CD4-positive, alpha-beta T cell (primary cell): ENCODE data around the gene PIKFYVE. TPM values are rescaled to one million over a fixed set of nuclear protein-coding genes. Genes with fewer than 3 reads are reported as not detected.

Experiments
- ATAC-seq: fragments of 200-7000 bp; cut with Tn5 transposase; one replicate; pipeline ENCODE4 v1.10.0; 2022; ENCODE audit warnings: mild to moderate bottlenecking; ENCODE audit not compliant: poor library complexity
- CTCF ChIA-PET: fragments of 350-600 bp; sonication (Branson Sonifier 250); formaldehyde crosslinking; loops from one replicate; lab custom pipeline; 2021; ENCODE audit warnings: antibody characterized with exemption, inconsistent platforms; lab: Charles Lee
- POLR2A ChIA-PET: fragments of 350-600 bp; sonication (Branson Sonifier 250); formaldehyde crosslinking; loops from one replicate; lab custom pipeline; 2021; ENCODE audit warnings: antibody characterized with exemption, inconsistent platforms; lab: Charles Lee
- DNase-seq, 14 experiments: peaks; one replicate each; pipeline ENCODE4 v3.0.0-alpha.2; 2013 to 2020; ENCODE audit warnings: mixed read lengths in 2 of 14
- H3K27ac ChIP-seq, 2 donors: one replicate each; pipeline versions ENCODE4 v1.5.1 to v1.7.0; 2013; ENCODE audit warnings: low read length in 2 of 2, low read depth in 1 of 2, mild to moderate bottlenecking in 1 of 2
- H3K27me3 ChIP-seq, 2 experiments: 1 replicate in 1 of 2; 2 replicates in 1 of 2; pipeline versions ENCODE4 v1.6.1 to v1.7.0; 2013; ENCODE audit warnings: low read length in 2 of 2, control low read depth in 1 of 2, mild to moderate bottlenecking in 1 of 2, moderate library complexity in 1 of 2; ENCODE audit not compliant: insufficient read depth in 2 of 2, control insufficient read depth in 1 of 2
- H3K36me3 ChIP-seq: one replicate; pipeline ENCODE4 v1.6.1; 2013; ENCODE audit warnings: low read length, control low read depth; ENCODE audit not compliant: insufficient read depth
- H3K4me1 ChIP-seq: one replicate; pipeline ENCODE4 v1.6.1; 2013; ENCODE audit warnings: low read length, control low read depth; ENCODE audit not compliant: insufficient read depth
- H3K4me3 ChIP-seq: one replicate; pipeline ENCODE4 v1.5.1; 2013; ENCODE audit warnings: mild to moderate bottlenecking, low read length, moderate library complexity
- H3K9me3 ChIP-seq, 2 experiments: 1 replicate in 1 of 2; 2 replicates in 1 of 2; pipeline versions ENCODE4 v1.6.1 to v1.7.0; 2013; ENCODE audit warnings: low read length in 2 of 2, mild to moderate bottlenecking in 2 of 2, control low read depth in 1 of 2, moderate library complexity in 1 of 2; ENCODE audit not compliant: control insufficient read depth in 1 of 2, insufficient read depth in 1 of 2
- H3K27ac Mint-ChIP-seq: one replicate; pipeline ENCODE4 v1.8.0; 2020; ENCODE audit warnings: mixed read lengths
- H3K27me3 Mint-ChIP-seq: one replicate; pipeline ENCODE4 v1.8.0; 2021; ENCODE audit warnings: mixed read lengths
- H3K36me3 Mint-ChIP-seq: one replicate; pipeline ENCODE4 v1.8.0; 2021; ENCODE audit warnings: low read depth, mixed read lengths
- H3K4me1 Mint-ChIP-seq: one replicate; pipeline ENCODE4 v1.8.0; 2021; ENCODE audit warnings: low read depth, mixed read lengths
- H3K4me3 Mint-ChIP-seq: one replicate; pipeline ENCODE4 v1.8.0; 2020; ENCODE audit warnings: mild to moderate bottlenecking, mixed read lengths
- H3K9me3 Mint-ChIP-seq: one replicate; pipeline ENCODE4 v1.8.0; 2020; ENCODE audit warnings: mixed read lengths
- intact Hi-C, 2 experiments: fragments of 100-400 bp; cut with DNase I in 1 of 2; cut with micrococcal nuclease in 1 of 2; formaldehyde crosslinking; loops; one replicate each; pipeline versions ENCODE4 v1.15.1 to v1.9.0; 2023 to 2025; cut with DNase I, micrococcal nuclease
- total RNA-seq, 174 experiments: library from RNA in 2 of 174; stranded (reverse) in 2 of 174; gene quantifications; one replicate each; pipeline ENCODE4 v1.2.3 and lab custom pipeline; 2021 to 2026
- TF ChIP-seq, protein P1 (sequence below): fragments of 200-600 bp; IDR thresholded peaks from one replicate; pipeline ENCODE4 v1.8.0; 2022; ENCODE audit warnings: antibody characterized with exemption, mild to moderate bottlenecking

Gene PIKFYVE
- total RNA-seq, 2 experiments from 2014 or later, result 29.3 to 29.9 TPM

- Mint-ChIP-seq H3K27me3 (peaks cover 37% of the 10 kb centered on the region), H3K9me3 (no peaks in the 10 kb centered on the region), H3K4me3 (no peak overlapping the region), H3K27ac (no peak overlapping the region), H3K36me3 (no peaks in the 10 kb centered on the region), H3K4me1 (no peaks in the 10 kb centered on the region)
- no peaks in the 10 kb centered on the region for H3K4me1 ChIP-seq
- no peaks in the 10 kb centered on the region for H3K36me3 ChIP-seq
- CTCF ChIA-PET, result no interaction called here
- peaks cover 0 to 10% of the 10 kb centered on the region in 2 experiments for H3K27me3 ChIP-seq
- intact Hi-C loops, result loop anchor here in 1 of 2 experiments (10.0 kb wide), 1 partner anchor 1816 kb away; no protein-coding TSS in a partner anchor
- no peaks in the 10 kb centered on the region for H3K9me3 ChIP-seq
- TF ChIP-seq, protein P1, sequence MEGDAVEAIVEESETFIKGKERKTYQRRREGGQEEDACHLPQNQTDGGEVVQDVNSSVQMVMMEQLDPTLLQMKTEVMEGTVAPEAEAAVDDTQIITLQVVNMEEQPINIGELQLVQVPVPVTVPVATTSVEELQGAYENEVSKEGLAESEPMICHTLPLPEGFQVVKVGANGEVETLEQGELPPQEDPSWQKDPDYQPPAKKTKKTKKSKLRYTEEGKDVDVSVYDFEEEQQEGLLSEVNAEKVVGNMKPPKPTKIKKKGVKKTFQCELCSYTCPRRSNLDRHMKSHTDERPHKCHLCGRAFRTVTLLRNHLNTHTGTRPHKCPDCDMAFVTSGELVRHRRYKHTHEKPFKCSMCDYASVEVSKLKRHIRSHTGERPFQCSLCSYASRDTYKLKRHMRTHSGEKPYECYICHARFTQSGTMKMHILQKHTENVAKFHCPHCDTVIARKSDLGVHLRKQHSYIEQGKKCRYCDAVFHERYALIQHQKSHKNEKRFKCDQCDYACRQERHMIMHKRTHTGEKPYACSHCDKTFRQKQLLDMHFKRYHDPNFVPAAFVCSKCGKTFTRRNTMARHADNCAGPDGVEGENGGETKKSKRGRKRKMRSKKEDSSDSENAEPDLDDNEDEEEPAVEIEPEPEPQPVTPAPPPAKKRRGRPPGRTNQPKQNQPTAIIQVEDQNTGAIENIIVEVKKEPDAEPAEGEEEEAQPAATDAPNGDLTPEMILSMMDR, result no peak
- H3K4me3 ChIP-seq, result no peak overlapping the region
- ATAC-seq, result no peak
- POLR2A ChIA-PET, result no interaction called here
- no peak overlapping the region for H3K27ac ChIP-seq
- no peak for DNase-seq
These were observed 113.1 kb downstream of the PIKFYVE start for GRCh38 chr2:208379192-208379591.

- Histone ChIP-seq H3K4me3 (no peak overlapping the region), H3K27me3 (peaks cover 0 to 14% of the 10 kb centered on the region in 2 experiments), H3K27ac (no peak overlapping the region), H3K9me3 (no peaks in the 10 kb centered on the region), H3K4me1 (no peaks in the 10 kb centered on the region), H3K36me3 (no peaks in the 10 kb centered on the region)
- ChIA-PET CTCF (no interaction called here), POLR2A (no interaction called here)
- no peaks in the 10 kb centered on the region for H3K4me1 Mint-ChIP-seq
- peaks cover 41% of the 10 kb centered on the region for H3K27me3 Mint-ChIP-seq
- ATAC-seq (no peak), DNase-seq (no peak)
- intact Hi-C loops, result no loop called here
- H3K27ac Mint-ChIP-seq, result no peak overlapping the region
- H3K4me3 Mint-ChIP-seq, result no peak overlapping the region
- H3K9me3 Mint-ChIP-seq, result no peaks in the 10 kb centered on the region
- H3K36me3 Mint-ChIP-seq, result no peaks in the 10 kb centered on the region
- TF ChIP-seq, protein P1, result no peak
These were observed 118.6 kb downstream of the PIKFYVE start for GRCh38 chr2:208384637-208385036.

GRCh38 chr2:208386541-208386940 lies 120.5 kb downstream of the PIKFYVE start:
- no peaks in the 10 kb centered on the region for H3K36me3 Mint-ChIP-seq
- no peak for DNase-seq
- H3K4me3 Mint-ChIP-seq, result no peak overlapping the region
- CTCF ChIA-PET, result no interaction called here
- no peaks in the 10 kb centered on the region for H3K36me3 ChIP-seq
- peaks cover 32% of the 10 kb centered on the region for H3K27me3 Mint-ChIP-seq
- peaks cover 3% of the 10 kb centered on the region for H3K9me3 Mint-ChIP-seq
- peaks cover 0 to 11% of the 10 kb centered on the region in 2 experiments for H3K27me3 ChIP-seq
- H3K4me3 ChIP-seq, result no peak overlapping the region
- intact Hi-C loops, result no loop called here
- H3K4me1 ChIP-seq, result no peaks in the 10 kb centered on the region
- H3K4me1 Mint-ChIP-seq, result no peaks in the 10 kb centered on the region
- POLR2A ChIA-PET, result no interaction called here
- TF ChIP-seq, protein P1, result no peak
- no peak overlapping the region for H3K27ac ChIP-seq
- no peaks in the 10 kb centered on the region for H3K9me3 ChIP-seq
- H3K27ac Mint-ChIP-seq, result no peak overlapping the region
- ATAC-seq, result no peak
